ENCODE results near the gene SPOCK1. TPM values are rescaled to one million over a fixed set of nuclear protein-coding genes. Genes with fewer than 3 reads are reported as not detected.

SPOCK1 gene
- total RNA-seq, 1 donor = 231 TPM

DNA sequence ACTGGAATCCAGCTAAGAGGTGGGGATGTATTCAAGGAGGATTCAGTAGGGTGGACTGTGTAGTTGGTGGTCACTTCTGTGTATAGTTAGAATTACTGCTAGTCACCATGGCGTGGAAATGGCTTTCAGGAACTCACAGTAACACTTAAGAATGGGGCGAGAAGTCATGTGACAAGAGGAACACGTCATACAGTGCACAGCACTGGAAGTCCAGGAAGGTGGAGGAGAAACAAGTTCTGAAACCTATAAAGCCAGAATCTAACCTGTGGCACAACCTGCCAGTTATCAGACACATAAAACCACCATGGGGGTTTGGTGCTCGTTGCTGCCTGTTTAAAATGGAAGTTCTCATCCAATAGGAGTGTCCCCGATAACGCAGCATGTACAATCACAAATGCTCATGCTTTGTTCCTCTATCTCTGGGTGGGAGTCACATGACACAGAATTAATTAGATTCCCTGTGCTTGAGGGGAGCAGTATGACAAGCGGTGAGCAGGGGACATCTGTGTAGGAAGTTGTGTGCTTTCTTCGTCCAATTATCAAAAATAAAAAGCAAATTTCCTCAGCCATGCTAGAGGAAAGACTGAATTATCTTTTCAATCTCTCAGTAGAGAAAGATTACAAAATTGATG lies 193.0 kb downstream of the SPOCK1 start:
- no peak for DNase-seq (ENCODE audit: insufficient read length, low spot score, missing footprints)
- Histone ChIP-seq H3K4me2 (ENCODE audit: insufficient read depth, low read length) (no peak overlapping the region), H3K27ac (ENCODE audit: low read depth, low read length) (no peak overlapping the region), H3K27me3 (ENCODE audit: insufficient read depth, low read length) (no peaks in the 10 kb centered on the region), H3K79me2 (ENCODE audit: insufficient read depth, low read length) (peaks cover 16% of the 10 kb centered on the region), H2AFZ (ENCODE audit: low read length) (no peak overlapping the region), H3K36me3 (ENCODE audit: insufficient read depth, low read length) (no peaks in the 10 kb centered on the region), H4K20me1 (ENCODE audit: insufficient read depth, low read length) (no peaks in the 10 kb centered on the region), H3K9me3 (ENCODE audit: low read depth, low read length) (no peaks in the 10 kb centered on the region), H3K4me1 (ENCODE audit: insufficient read depth, low read length) (peaks cover 40% of the 10 kb centered on the region), H3K4me3 (ENCODE audit: insufficient read depth, low read length) (no peak overlapping the region)
- TF ChIP-seq CTCF (IDR thresholded peaks at IDR 0.05; ENCODE audit: extremely low read depth, low read depth, low read length) = no peak

- Histone ChIP-seq H3K9me3 (ENCODE audit: low read depth, low read length) (no peaks in the 10 kb centered on the region), H3K4me3 (ENCODE audit: insufficient read depth, low read length) (no peak overlapping the region), H3K36me3 (ENCODE audit: insufficient read depth, low read length) (no peaks in the 10 kb centered on the region), H3K79me2 (ENCODE audit: insufficient read depth, low read length) (peaks cover 15% of the 10 kb centered on the region), H3K4me2 (ENCODE audit: insufficient read depth, low read length) (no peak overlapping the region), H3K4me1 (ENCODE audit: insufficient read depth, low read length) (peaks cover 35% of the 10 kb centered on the region), H2AFZ (ENCODE audit: low read length) (no peak overlapping the region), H3K27ac (ENCODE audit: low read depth, low read length) (no peak overlapping the region), H4K20me1 (ENCODE audit: insufficient read depth, low read length) (no peaks in the 10 kb centered on the region), H3K27me3 (ENCODE audit: insufficient read depth, low read length) (no peaks in the 10 kb centered on the region)
- no peak for TF ChIP-seq CTCF (IDR thresholded peaks at IDR 0.05; ENCODE audit: extremely low read depth, low read depth, low read length)
- DNase-seq (ENCODE audit: insufficient read length, low spot score, missing footprints) = no peak
Observed at GRCh38 chr5:137304226-137304874, 194.8 kb downstream of the SPOCK1 start.

DNA sequence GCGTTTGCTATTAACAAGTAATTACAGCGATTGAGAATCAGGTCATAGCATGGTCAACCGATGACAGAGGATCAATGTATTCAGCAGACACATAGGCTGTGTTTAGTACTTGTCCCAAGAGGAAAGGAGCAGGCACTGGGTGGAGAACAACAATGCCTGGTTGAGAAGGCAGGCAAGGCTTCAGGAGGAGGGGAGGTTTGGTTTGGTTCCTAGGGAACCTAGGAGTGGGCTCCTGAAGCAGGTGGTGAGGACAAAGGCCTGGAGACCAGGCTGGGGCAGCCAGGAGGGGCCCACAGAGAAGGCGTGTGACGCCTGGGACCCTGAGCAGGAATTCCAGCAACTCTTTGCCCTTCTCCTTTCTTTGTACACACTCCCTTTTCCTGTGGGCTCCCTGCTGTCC lies 195.6 kb downstream of the SPOCK1 start:
- H3K36me3 ChIP-seq (ENCODE audit: insufficient read depth, low read length) = no peaks in the 10 kb centered on the region
- H3K27me3 ChIP-seq (ENCODE audit: insufficient read depth, low read length) = no peaks in the 10 kb centered on the region
- no peak overlapping the region for H3K4me3 ChIP-seq (ENCODE audit: insufficient read depth, low read length)
- DNase-seq (ENCODE audit: insufficient read length, low spot score, missing footprints) = no peak
- H4K20me1 ChIP-seq (ENCODE audit: insufficient read depth, low read length) = no peaks in the 10 kb centered on the region
- peaks cover 10% of the 10 kb centered on the region for H3K79me2 ChIP-seq (ENCODE audit: insufficient read depth, low read length)
- TF ChIP-seq CTCF (IDR thresholded peaks at IDR 0.05; ENCODE audit: extremely low read depth, low read depth, low read length) = no peak
- peaks cover 27% of the 10 kb centered on the region for H3K4me1 ChIP-seq (ENCODE audit: insufficient read depth, low read length)
- no peak overlapping the region for H3K27ac ChIP-seq (ENCODE audit: low read depth, low read length)
- no peaks in the 10 kb centered on the region for H3K9me3 ChIP-seq (ENCODE audit: low read depth, low read length)
- no peak overlapping the region for H3K4me2 ChIP-seq (ENCODE audit: insufficient read depth, low read length)
- H2AFZ ChIP-seq (ENCODE audit: low read length) = no peak overlapping the region

GRCh38 chr5:137300411-137301240 lies 198.5 kb downstream of the SPOCK1 start:
- H2AFZ ChIP-seq (ENCODE audit: low read length) = no peak overlapping the region
- peak overlapping the region; percentile 58 for H3K4me2 ChIP-seq (ENCODE audit: insufficient read depth, low read length)
- H3K9me3 ChIP-seq (ENCODE audit: low read depth, low read length) = no peaks in the 10 kb centered on the region
- peaks cover 19% of the 10 kb centered on the region for H3K4me1 ChIP-seq (ENCODE audit: insufficient read depth, low read length)
- peaks cover 3% of the 10 kb centered on the region for H3K79me2 ChIP-seq (ENCODE audit: insufficient read depth, low read length)
- peak; percentile 66 for DNase-seq (ENCODE audit: insufficient read length, low spot score, missing footprints)
- peaks cover 14% of the 10 kb centered on the region for H4K20me1 ChIP-seq (ENCODE audit: insufficient read depth, low read length)
- peak overlapping the region; percentile 44 for H3K27ac ChIP-seq (ENCODE audit: low read depth, low read length)
- TF ChIP-seq CTCF (IDR thresholded peaks at IDR 0.05; ENCODE audit: extremely low read depth, low read depth, low read length) = no peak
- peak overlapping the region; percentile 25 for H3K4me3 ChIP-seq (ENCODE audit: insufficient read depth, low read length)
- no peaks in the 10 kb centered on the region for H3K36me3 ChIP-seq (ENCODE audit: insufficient read depth, low read length)
- H3K27me3 ChIP-seq (ENCODE audit: insufficient read depth, low read length) = no peaks in the 10 kb centered on the region
